Amygdala (tissue), 56 donors: ENCODE data around the gene NDRG3.

Experiments
- DNase-seq, 56 donors: peaks; one replicate each; lab custom pipeline; 2025; lab: John Stamatoyannopoulos, UW

NDRG3 gene

DNA sequence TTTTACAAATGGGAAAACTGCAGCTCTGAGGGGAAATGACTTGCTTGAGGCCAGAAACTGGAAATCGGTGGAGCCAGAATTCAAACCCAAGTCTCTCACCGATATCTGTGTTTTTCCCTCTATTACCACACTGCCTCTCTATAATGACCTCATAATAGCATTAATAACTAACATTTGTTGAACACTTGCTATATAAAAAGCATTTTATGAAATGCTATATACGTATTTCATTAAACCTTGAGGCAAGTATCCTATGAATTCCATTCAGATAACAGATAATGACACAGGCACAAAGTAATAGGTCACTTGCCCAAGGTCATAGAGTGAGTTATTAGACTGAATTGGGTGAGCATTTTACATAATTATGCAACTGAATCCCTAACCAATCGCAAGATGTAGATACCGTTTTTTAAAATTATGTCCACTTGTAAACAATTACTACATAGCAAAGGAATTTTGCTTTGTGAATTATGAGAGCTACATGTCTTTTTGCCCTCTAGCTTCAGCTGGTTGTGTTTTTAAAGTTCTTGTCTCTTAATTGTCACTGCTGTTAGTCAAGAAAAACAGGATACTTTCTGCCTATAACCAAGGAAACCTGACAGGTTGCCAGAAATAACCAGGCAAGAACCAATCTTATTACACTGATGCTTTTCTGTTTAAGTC is 23.0 kb upstream of the NDRG3 start:
- DNase-seq: no peak

DNA sequence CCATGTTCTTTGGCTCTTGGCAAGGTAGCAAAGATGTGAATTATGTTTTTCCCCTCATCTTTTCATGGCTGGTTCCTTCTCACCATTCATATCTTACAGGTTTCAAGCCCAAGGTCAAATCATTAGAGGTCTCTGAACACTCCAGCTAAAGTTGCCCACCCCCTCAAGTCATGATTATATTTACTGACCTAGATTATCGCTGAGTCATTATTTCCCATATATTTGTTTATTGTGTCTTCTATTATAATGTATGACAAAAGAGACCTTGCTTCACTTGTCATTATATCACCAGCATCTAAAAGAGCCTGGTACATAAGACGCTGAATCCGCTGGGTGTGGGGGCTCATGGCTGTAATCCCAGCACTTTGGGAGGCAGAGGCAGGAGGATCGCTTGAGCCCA is 15.2 kb upstream of the NDRG3 start:
- DNase-seq: no peak

DNA sequence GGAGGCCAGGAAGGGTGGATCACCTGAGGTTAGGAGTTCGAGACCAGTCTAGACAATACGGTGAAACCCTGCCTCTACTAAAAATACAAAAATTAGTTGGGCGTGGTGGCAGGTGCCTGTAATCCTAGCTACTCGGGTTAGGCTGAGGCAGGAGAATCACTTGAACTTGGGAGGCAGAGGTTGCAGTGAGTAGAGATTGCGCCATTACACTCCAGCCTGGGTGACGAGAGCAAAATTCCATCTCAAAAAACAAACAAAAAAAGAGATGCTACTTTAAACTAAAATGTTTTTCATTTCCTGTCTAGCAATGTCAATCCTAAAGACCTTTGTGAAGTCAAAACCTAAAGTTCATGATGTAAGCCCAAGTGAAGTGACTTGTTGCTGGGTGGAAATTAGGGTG is 14.8 kb upstream of the NDRG3 start:
- no peak for DNase-seq

DNA sequence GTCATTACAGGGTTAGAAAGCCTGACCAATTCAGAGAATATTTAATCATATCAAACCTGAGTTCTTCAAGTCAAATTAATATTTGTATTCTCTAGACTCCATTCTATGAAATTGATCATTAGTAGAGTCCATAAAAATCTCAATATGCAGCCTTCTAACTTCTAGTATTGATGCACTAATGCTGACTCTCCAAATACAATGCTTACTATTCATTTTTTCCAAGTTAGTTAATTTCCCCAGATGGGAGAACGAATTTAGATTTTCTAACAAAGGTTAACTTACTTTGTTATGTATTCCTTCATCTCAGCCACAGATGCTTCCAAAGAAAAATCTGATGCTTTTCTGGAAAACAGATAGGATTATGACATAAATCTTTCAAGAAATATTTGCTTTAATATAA is 12.4 kb upstream of the NDRG3 start:
- no peak for DNase-seq

- DNase-seq: no peak
Measured at GRCh38 chr20:36756496-36756895, 10.6 kb upstream of the NDRG3 start.

- peak in 30 of 56 donors; percentile 7 to 72 (median 20) for DNase-seq
Measured at GRCh38 chr20:36754656-36755222, 8.8 kb upstream of the NDRG3 start.

GRCh38 chr20:36752582-36752981 is 6.7 kb upstream of the NDRG3 start:
- DNase-seq: no peak

DNA sequence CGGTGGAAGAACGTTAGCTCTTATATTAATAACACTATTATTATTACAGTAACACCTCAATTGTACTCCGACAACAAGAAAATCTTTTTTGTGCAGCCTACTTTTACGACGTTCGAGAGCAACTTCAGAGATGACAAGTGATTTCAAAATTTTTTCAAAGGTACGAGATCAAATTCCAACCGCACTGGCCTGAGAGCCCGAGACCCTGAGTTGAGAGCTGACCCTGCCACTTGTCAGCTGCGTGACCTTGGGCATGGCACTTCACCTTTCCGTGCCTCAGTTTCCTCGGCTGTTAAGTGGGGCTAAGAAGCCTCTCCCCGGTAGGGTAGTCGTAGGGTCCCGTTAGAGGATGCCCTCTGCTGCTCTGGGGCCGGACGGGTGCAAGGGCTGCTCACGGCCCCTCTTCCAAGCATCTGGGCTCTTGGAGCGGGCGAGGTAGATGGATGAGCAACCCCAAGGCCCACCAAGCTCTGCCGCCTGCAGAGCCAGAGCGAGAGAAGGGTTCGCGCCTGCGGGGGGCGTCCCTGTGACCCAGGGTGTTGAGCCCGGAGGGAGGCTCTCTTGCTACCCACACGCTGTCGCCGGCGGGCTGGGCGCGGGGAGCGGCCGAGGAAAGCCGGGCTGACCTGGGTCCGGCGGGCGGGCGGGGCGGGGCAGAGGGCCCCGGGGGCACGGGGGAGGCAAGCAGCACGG is 510 bp downstream of the NDRG3 start:
- DNase-seq: peak in 23 of 56 donors; percentile 6 to 64 (median 43)

GRCh38 chr20:36744764-36745191 is 1.1 kb downstream of the NDRG3 start:
- peak in 24 of 56 donors; percentile 1 to 46 (median 11) for DNase-seq

DNA sequence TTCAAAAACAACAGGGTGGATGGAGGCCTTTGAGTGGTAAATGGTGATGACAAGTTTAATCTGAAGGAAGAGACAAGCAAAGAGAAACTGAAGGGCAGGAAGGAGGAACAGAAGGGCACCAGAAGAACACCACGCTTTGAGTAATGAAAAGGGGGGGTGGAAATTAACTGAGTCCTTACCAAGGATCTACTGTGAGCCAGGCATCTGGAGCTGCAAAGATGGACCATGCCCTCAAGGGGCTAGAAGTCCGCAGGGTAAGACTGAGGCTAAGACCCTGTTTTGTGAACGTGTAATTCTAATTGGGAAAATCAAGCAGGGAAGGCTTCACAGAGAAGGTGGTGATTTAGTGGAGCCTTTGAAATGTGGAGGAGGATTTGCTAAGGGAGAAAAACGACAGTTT is 1.6 kb downstream of the NDRG3 start:
- DNase-seq: no peak

GRCh38 chr20:36742558-36742957 is 3.3 kb downstream of the NDRG3 start:
- no peak for DNase-seq

DNA sequence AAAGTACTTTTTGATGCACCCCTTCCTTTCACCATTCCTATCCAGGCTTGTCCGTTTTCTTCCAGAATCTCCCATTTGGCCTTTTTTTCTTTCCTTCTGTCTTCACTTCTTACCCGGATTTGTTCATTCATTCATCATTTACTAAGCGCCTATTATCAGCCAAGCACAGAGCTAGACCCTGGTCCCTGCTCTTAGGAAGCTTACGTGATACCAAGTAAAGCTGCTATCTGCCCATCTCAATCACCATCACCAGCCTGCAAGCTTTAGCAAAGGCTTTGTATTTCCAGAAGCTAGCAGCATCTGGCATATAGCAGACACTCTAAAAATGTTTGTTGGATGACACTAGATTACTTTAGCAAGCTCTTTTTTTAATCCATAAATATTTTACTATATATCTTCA is 4.8 kb downstream of the NDRG3 start:
- DNase-seq: no peak

- DNase-seq: no peak
Measured at GRCh38 chr20:36737183-36737499, 8.7 kb downstream of the NDRG3 start.

GRCh38 chr20:36736451-36737182 is 9.3 kb downstream of the NDRG3 start:
- no peak for DNase-seq

GRCh38 chr20:36732456-36732855 is 13.4 kb downstream of the NDRG3 start:
- DNase-seq: no peak

DNA sequence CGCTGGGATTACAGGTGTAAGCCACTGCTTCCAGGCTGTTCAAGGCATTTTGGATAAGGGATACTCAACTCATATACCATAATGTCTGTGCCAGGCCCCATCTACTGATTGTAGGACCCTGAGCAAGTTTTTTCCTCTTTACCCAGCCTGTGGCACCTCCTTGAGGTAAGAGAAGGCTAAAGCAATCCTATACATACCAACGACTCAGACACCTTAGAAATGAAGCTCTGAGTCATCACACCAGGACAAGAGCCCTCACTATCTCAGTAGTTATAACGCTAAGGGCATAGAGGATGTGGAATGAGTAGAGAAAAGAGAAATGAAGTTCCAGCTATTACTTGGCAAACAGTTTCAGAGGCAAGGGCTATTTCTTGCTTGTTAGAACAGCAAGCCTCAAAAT is 16.9 kb downstream of the NDRG3 start:
- no peak for DNase-seq

DNA sequence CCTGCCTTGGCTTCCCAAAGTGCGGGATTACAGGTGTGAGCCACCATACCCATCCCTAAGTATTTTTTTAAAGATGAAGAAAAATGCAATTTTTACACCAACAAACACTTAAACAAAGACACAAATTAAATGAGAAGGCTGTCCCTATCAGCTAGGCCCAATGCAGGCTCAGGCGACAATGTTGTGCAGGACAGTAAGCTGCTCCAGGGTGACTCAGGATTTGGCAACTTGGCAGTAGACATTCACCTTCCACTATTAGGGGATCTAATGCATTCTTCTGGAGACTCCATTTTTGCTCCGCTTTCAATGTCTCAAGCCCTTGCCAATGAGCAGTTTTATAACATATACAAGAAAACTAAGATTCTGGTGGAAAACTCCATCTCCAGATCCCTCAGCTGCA is 19.7 kb downstream of the NDRG3 start:
- no peak for DNase-seq

- no peak for DNase-seq
Measured at GRCh38 chr20:36720510-36720909, 25.4 kb downstream of the NDRG3 start.

- peak in 15 of 56 donors; percentile 1 to 48 (median 12) for DNase-seq
Measured at GRCh38 chr20:36717657-36718056, 28.2 kb downstream of the NDRG3 start.

- DNase-seq: no peak
Measured at GRCh38 chr20:36717021-36717420, 28.9 kb downstream of the NDRG3 start.

GRCh38 chr20:36712775-36713174 is 33.1 kb downstream of the NDRG3 start:
- DNase-seq: no peak
